ENCODE data around the gene FOXL3.
"Not testable (repeated sequence)": the region's sequence is repeated elsewhere in the genome, so short reads cannot be mapped to it uniquely, and the experiment has no call there.

The FOXL3 gene

DNA sequence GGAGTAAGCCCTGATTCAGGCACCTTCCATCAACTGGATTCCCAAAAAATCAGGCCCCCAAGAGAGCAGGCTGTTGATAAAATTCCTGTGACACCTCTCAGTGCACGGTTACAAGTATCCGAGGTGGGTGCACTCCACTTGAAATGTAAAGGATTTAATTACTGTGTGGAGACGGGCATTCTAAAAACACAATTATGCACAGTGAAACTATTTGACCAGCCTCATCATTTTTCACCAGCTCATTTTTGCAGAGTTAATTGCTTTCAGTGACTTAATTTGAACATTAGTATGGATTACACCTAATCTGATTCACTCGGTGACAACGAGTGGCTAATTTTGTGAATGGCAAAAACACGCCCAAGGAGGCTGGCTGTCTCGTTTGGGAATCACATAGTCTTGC is 2.3 kb downstream of the FOXL3 start:
- no peak for DNase-seq

DNA sequence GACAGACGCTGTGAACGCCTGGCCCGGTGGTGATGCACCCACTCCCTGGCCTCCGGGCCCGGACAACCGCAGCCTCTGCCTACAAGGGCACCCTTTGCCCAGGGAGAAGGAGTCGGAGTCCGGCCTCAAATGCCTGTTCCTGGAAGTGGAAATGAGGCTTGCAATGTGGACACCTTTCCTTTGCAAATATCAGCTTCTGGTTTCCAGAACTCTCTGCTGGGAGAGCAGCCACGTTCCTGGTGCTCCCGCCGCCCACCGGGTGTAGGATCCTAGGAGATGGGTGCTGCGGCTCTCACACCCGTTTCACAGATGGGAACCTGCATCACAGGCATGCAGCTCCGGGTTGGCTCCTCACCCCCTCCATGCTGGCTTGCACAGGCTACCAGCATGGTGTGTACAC is 2.9 kb downstream of the FOXL3 start:
- no peak for DNase-seq

DNA sequence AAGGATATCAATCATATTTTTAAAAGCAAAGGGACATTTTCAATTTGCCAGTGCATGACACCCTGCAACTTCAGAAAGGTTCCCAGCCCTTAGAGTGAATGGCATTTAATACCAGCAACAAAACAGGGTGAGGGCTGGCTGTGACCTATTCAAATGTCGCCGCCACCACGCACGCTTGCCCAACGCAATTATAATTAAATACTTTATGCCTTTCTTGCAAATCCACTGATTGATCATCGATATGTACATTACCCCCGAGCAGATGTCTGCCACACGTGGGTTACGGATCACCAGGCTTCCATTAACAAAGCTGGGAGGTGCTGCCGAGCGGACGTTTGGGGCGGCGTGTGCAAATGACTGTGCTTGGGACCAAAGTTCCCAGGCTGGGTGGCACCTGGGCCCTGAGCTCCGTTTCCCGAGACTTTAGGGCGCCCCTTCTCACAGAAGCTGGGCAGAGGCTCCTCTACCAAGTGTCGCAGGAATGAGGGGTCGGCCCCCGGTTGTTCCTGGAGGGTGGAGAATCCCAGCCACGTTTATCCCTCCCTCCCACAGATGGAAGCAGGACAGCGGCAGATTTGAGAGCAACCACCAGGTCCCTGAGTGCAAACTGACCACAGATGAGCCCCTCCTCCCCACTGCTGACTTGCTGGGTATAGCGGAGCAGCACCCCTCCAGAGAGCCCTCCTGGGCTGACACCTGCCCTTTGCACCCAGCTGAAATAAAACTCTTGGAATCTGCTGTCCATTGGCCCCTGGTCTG is 3.9 kb downstream of the FOXL3 start:
- no peak for DNase-seq

DNA sequence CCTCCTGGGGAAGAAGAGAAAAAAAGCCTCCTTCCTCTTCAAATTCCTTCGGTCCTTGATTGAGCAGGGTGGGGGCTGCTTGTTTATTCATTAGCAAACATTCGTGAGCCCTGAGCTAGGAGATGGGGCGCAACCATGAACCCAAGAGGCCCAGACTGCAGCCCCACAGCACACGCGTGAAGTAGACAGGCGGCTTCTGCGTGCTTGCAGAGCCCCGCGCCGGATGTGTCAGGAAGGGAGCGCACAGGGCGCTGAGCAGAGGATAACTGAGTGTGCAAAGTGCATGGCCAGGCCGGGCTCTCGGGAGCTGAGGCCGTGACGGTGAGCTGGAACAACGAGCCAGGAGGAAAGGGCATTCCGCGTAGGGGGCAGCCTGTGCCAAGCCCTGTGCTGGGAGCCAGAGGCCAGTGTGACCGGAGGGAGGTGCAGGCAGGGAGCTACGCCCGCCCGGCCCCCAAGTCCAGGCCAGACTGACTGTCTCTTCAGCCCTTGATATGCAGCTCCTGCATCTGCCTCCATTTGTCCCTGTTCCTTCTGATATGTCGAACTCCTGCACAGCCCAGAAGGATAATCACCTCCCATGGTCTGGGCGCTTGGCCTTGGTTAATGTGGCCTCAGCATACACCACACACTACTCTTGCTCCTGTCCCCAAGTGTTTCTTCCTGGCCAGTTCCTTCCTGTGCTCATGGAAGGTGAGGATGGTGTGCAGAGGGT is 4.6 kb downstream of the FOXL3 start:
- no peak for DNase-seq

DNA sequence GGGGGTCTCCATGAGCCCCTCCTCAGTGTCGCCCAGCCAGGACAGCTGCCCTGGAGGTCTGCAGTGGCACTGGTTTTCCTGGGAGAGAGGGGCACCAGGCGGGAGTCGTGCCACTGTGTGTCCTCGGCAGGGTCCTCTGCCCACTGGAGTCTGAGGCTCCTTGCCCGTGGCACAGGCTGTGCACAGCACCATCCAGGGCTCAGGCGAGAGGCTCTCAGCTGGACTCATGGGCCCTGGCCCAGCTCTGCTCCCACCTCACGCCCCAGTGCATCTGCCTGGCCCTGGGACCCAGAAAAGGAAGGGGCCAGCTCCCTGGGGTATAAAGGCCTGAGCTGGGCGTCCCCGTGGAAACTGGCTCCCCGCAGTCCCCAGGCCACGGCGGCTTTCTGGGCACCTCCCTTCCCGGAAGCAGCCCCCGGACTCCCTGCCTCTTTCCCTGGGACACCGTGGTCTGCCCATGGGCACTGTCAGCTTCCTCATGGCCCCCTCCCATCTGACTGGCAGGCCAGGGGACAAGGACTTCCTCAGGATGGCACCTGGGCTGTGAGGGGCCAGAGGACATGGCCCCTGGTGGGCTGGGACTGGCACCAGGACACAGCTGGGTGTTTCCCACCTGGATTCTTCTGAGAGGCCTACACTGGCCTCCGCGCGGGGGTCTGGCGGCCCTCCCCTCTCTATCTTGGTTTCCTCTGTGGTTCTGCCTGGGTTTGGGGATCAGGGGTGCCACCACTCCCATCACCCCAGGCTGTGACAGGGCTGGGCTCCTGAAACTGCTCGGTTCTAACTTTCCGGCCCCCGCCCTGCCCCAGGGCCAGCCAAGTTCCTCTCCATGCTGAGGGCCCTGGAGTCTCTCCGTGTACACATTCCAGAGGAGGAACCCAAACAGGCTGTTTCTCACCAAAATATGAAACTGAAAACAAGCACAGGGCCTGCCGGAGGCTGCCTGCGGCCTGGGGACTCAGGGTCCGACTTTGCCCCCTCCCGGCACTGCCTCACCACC is 5.5 kb downstream of the FOXL3 start:
- no peak for DNase-seq

DNA sequence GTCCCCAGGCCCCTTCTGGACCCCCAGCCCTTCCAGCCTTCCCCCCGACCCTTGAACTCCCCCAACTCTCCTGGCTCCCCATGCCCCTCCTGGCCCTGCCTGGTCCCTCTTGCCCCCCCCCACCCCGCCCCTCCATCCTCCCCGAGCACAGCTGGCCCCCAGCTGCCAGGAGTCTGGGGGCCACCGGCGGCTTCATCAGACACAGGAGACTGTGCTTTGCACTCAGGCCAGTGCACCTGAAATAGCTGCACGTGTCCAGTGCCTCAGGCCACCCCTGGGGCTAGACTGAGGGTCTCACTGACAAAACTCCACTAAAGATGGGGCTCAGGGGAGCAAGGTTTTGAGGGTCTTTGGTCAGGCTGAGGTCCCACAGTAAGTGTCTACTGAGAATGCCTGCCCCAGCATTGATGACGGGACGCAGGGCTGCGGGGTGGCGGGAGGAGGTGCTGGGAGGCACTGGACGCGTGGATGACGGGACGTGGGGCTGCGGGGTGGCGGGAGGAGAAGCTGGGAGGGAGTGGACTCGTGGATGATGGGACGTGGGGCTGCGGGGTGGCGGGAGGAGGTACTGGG is 6.5 kb downstream of the FOXL3 start:
- no peak for DNase-seq

DNA sequence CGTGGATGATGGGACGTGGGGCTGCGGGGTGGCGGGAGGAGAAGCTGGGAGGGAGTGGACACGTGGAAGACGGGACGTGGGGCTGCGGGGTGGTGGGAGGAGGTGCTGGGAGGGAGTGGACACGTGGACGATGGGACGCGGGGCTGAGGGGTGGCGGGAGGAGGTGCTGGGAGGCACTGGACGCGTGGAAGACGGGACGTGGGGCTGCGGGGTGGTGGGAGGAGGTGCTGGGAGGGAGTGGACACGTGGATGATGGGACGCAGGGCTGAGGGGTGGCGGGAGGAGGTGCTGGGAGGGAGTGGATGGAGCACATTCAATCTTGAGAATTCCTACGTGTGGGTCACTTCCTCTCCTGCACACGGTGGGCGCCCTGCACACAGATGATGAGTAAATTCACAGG is 7.2 kb downstream of the FOXL3 start:
- DNase-seq: not testable (repeated sequence)

DNA sequence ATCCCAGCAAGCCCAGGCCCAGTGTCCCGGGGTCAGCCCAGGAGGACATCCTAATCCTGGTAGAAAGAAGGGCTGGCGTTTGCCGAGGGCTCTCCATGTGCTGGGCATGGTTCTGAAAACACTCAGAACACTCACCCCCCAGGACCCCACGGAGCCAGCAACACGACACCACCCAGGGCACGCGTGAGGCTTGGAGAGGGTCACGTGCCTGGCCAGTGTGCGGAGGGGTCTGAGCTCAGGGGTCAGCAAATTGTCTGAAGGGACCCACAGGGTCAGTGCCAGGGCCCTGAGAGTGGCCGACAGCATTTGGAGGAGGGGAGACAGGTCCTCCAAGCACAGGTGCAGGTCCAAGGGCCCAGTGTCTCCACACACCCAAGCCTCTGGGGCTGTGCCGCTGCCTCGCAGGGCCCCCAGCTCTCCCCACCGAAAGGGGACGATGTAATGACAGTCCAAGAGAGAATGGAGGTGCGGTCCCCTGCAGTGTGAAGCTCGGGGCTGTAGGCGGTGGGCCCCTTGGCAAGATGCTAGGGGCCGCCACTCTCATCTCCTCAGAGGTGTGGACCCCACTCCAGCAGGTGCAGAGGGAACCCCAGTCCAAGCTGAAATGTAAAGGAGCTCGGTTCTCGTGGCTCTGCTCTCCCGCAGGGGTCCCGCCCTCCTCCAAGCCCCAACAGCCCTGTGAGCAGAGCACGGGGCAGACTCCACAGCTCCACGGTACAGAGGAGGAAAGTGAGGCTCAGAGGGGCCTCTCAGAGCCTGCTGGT is 7.8 kb downstream of the FOXL3 start:
- no peak for DNase-seq

DNA sequence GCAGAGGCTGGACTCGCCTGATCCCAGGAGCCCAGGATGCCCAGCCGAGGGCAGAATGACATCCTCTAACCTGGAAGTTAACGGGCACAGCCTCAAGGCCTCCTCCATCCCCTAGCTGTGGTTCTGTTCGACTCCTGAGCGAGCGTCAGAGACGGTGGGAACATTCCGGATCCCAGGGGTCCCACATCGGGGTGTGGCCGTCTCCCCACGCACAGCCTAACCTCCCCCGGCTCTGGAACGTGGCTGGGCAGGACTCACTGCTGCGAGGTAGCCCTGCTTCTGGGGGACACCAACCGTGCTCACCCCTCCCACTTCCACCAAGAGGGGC is 8.4 kb downstream of the FOXL3 start:
- DNase-seq: no peak

DNA sequence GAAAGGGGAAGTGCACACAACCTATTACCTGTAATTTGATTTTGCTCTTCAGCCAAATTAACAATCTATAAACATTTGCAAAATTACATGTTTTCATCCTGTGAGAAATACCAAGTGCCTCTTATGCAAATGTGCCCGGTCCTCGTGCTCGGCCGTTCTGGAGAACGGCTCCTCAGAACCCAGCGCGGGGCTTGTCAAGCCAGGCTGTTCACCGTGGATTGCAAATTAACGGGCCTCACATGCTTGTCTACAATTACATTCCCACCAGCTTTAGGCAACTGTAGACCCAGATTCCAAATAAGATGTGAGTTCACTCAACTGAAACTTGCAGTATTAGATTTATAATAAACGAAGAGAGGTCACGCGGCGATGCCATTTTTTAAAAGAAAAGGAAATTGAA is 8.8 kb downstream of the FOXL3 start:
- DNase-seq: no peak

DNA sequence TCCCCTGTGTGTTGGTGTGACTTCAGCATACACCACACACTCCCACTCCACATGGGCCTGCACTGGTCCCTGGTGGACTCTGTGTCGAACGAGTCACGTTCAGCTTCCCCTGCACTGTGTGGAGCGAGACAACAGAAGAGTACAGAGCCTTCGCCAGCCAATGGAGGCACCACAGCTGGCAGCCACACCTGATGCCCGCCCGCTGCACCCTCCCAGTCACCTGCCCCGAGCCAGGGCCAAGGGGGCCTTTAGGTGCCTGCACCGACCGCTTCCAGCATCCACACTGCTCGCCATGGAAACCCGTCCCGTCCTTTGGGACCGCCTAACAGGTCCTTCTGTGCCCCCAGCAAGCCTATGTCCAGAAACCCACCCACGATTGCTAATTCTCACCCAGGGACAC is 9.2 kb downstream of the FOXL3 start:
- no peak for DNase-seq

DNA sequence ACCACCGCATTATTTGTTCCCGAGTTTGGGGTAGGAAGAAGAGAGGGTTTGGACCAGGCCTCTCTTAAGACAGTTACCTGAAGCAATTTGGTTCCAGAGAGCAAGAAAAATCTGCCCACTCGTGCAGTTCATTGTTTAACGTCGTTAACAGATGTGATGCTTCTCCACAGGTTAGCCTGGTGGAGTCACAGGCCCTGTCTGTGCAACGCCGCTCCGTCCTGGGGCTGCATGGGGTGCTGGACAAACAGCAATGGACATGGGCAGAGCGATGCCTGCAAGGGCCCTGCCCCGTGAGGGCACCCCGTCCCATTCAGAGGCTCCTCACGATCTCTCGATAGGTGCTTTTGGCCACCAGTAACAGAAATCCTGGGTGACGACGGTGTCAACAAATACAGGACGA is 9.7 kb downstream of the FOXL3 start:
- no peak for DNase-seq

DNA sequence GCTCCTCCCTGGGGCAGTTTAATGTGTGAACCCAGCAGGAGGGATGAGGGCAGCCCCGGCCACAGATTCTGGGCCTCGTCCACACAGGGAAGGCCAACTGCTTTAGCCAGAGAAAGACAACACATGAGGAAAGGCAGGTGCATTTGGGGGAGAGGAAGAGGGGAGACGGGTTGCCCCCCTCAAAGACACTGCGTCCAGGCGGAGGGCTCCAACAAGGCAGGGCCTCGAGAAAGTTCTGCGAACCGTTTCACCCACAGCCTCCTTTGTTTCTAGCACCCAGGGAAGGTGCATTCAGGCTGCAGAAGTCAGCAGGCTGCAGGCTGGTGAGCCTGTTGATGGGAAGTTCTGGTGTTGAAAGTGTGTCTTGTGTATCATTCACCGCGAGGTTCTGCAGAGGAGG is 10.1 kb downstream of the FOXL3 start:
- DNase-seq: no peak

DNA sequence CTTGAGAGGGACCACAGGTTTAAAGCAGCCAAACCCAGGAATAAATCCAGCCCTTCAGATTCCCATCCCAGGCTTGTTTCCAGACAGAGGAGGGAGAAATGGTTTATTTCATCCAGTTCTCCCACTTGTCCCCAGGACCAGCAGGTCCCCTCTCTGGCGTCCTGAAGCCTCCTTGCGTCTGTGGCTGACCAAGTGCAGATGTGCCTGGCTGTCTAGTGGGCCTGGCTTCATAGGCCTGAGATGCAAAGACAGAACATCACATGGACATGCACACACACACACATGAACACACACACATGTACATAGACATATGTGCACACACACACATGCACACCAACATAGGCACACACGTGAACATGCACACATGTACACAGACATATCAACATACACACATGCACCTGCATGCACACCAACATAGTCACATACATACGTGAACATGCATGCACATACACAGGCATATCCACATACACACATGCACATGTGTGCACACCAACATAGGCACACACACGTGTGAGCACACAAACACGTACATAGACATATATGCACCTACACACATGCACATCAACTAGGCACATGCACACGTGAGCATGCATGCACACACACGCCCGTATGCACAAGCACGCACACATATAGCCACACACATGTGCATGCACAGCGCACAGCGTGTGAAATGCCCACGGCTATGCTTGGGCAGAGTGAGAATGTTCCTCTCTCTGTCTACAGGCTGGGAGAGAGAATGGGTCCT is 10.7 kb downstream of the FOXL3 start:
- no peak for DNase-seq

DNA sequence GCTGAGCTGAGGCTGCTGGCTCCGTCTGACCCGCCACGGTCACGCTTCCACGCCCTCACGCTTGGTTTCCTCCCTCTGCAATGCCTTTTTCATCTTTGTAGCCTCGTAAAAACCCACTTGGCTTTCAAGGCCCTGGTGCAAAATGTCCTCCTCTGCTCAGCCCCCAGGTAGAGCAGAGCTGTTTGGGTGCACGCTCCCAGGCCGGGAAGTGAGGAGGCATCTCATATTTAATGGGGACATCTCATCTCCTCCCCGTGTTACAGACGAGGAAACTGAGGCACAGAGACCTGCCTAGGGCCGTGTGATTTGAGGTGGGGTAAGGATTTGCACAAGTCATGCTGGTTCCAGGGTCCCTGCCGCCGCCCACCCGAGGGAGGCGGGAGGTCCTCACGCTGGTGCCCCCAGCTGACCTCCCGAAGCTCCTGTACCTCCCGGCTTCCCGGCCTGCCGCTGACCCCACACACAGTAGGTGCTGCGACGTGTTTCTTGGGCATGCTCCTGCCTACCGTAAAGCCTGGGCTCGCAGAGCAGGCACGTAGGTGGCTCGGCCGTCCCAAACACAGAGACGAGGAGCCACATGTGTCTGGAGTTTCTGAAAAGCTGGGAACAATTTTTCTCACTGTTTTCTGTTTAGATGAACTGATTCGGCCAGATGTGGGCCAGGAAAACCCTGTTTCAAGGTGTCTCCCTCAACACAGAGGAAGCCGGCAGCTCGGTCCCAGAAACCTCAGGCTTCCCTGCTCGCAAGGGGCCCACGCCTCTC is 11.5 kb downstream of the FOXL3 start:
- no peak for DNase-seq

DNA sequence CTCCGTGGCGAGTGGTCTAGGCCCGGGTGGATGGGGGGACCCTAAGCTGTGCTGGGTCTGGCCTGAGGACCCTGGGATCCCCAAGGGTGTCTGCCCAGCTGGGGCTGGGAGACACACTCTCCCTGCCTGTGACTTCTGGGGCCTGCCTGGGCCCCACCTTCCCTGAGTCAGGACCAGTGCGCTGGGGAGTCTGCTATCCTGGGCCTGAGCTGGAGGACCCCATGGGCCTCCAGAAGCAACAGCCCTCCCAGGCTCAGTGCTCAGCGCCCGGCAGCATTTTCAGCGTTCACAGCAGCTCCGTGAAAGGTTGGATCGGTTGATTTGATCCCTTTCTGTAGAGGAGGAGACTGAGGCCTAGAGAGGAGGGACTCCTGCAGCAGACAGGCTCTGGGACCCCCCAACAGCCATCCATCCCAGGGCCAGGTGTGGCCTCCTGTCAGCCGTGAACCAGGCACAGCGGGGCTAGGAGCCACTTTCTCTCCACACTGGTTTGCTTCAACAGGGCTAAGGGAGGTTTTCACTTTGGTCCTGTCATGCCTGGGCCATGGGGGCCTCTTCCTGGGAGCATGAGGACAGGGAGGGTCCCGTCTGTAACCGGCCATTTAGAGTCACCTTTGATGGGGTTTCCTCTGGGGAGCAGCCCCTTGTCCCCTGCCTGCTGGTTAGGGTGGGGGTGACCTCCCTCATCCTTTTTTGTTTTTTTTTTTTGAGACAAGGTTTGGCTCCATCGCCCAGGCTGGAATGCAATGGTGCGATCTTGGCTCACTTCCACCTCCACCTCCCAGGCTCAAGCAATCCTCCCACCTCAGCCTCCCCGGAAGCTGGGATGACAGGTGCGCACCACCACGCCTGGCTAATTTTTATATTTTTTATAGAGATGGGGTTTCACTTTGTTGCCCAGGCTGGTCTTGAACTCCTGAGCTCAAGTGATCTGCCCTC is 12.4 kb downstream of the FOXL3 start:
- DNase-seq: no peak

DNA sequence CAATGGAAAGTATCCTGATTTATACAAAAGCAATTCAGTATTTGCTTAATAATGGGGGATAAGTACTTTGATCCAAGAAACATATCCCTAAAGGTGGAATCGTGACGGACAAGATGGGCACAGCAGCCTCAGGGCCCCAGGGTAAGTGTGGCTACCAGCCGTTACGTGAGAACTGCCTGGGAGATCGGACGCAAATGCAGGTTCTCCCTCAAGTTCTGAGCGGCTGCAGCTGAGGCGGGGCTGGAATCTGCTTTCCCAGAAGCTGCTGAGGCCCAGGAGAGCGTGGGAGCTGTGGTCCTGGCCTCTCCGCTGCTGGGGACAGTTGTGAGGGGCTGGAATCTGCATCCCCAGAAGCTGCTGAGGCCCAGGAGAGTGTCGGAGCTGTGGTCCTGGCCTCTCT is 13.5 kb downstream of the FOXL3 start:
- DNase-seq: no peak

DNA sequence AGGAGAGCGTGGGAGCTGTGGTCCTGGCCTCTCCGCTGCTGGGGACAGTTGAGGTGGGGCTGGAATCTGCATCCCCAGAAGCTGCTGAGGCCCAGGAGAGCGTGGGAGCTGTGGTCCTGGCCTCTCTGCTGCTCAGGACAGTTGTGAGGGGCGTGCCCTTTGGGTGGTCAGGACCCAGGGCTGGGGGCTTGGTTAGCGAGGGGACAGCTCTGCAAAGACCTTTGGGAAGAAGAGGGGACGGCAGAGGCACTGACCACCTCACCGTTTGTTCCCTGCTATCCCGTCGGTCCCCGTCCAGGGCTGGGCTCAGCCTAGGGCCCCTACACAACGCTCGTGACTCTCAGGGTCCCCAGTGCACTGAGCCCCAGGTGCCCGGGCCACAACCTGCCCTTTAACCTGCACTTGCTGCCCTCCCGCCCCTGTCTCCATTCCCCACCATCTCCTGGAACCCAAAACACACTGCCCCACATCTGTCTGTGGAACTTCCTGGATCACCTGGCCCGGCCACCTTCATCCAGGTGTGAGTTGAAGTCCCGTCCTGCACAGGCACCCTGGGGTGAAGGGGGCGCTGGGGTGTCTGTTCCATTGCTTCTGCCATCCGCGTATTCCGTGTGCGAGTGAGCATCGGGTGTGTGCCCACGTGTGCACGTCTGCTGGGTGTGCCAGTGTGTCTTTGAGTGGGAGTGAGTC is 14.1 kb downstream of the FOXL3 start:
- no peak for DNase-seq
